B cell (primary cell): ENCODE results near the gene DCBLD2. TPM values are rescaled to one million over a fixed set of nuclear protein-coding genes. Genes with fewer than 3 reads are reported as not detected.

Experiments
- ATAC-seq: fragments of 200-7000 bp; cut with Tn5 transposase; one replicate; pipeline ENCODE4 v1.10.0; 2021; ENCODE audit warnings: low read depth, mild to moderate bottlenecking, moderate number of reproducible peaks, moderate library complexity
- CTCF ChIA-PET: fragments of 350-600 bp; sonication (Branson Sonifier 250); formaldehyde crosslinking; loops from one replicate; lab custom pipeline; 2021; ENCODE audit warnings: antibody characterized with exemption, inconsistent platforms; lab: Charles Lee
- POLR2A ChIA-PET: fragments of 350-600 bp; sonication (Branson Sonifier 250); formaldehyde crosslinking; loops from one replicate; lab custom pipeline; 2021; ENCODE audit warnings: antibody characterized with exemption; lab: Charles Lee
- DNase-seq: peaks from one replicate; pipeline ENCODE4 v3.0.0; 2013
- H2AFZ ChIP-seq: 2 replicates; pipeline ENCODE4 v1.6.1; 2012; ENCODE audit warnings: mild to moderate bottlenecking, low read depth, low read length; ENCODE audit not compliant: insufficient read depth, poor library complexity, severe bottlenecking
- H3K27ac ChIP-seq, 2 donors: 1 replicate in 1 of 2; 2 replicates in 1 of 2; pipeline ENCODE4 v1.5.1; 2012 to 2013; ENCODE audit warnings: low read length in 2 of 2, mild to moderate bottlenecking in 2 of 2, moderate library complexity in 1 of 2
- H3K27me3 ChIP-seq, 4 experiments: fragments of 200-600 bp in 1 of 4; sonication (generic) in 1 of 4; replicated peaks in 1 of 4; 1 replicate in 2 of 4; 2 replicates in 2 of 4; pipeline versions ENCODE4 v1.6.1 to v1.7.0; 2013 to 2016; ENCODE audit warnings: low read length in 3 of 4, mild to moderate bottlenecking in 2 of 4, mixed read lengths in 1 of 4, moderate library complexity in 1 of 4; ENCODE audit not compliant: insufficient read depth in 4 of 4, control insufficient read depth in 3 of 4; ENCODE audit errors: control extremely low read depth in 1 of 4
- H3K36me3 ChIP-seq, 2 experiments: replicated peaks in 1 of 2; 1 replicate in 1 of 2; 2 replicates in 1 of 2; pipeline versions ENCODE4 v1.6.1 to v1.7.1; 2013; ENCODE audit warnings: low read length in 1 of 2; ENCODE audit not compliant: insufficient read depth in 2 of 2, control insufficient read depth in 1 of 2; ENCODE audit errors: control extremely low read depth in 1 of 2, extremely low read depth in 1 of 2
- H3K4me1 ChIP-seq, 2 donors: fragments of 200-600 bp in 1 of 2; sonication (generic) in 1 of 2; 1 replicate in 1 of 2; 2 replicates in 1 of 2; pipeline versions ENCODE4 v1.5.1 to v1.6.1; 2013 to 2017; ENCODE audit warnings: low read length in 2 of 2; ENCODE audit not compliant: control insufficient read depth in 2 of 2, insufficient read depth in 2 of 2
- H3K4me2 ChIP-seq: replicated peaks from 2 replicates; pipeline ENCODE3; 2012; ENCODE audit warnings: mild to moderate bottlenecking, low read depth, low read length; ENCODE audit not compliant: poor library complexity, severe bottlenecking
- H3K4me3 ChIP-seq, 5 experiments: fragments of 200-600 bp in 1 of 5; sonication (generic) in 1 of 5; 1 replicate in 3 of 5; 2 replicates in 2 of 5; pipeline versions ENCODE4 v1.5.1 to v1.7.0; 2011 to 2016; ENCODE audit warnings: low read length in 4 of 5, mild to moderate bottlenecking in 4 of 5, low read depth in 2 of 5, control low read depth in 1 of 5, moderate library complexity in 1 of 5; ENCODE audit not compliant: insufficient read depth in 1 of 5; ENCODE audit errors: control extremely low read depth in 1 of 5, extremely low read depth in 1 of 5
- H3K79me2 ChIP-seq: fragments of 200-600 bp; sonication (generic); one replicate; pipeline ENCODE4 v1.6.0; 2016; ENCODE audit warnings: low read length; ENCODE audit not compliant: control insufficient read depth, insufficient read depth
- H3K9ac ChIP-seq: fragments of 200-600 bp; sonication (generic); 2 replicates; pipeline ENCODE4 v1.6.1; 2017; ENCODE audit warnings: mild to moderate bottlenecking, low read length, moderate library complexity
- H3K9me3 ChIP-seq, 3 donors: one replicate each; pipeline versions ENCODE4 v1.6.1 to v1.7.1; 2013; ENCODE audit warnings: low read length in 2 of 3; ENCODE audit not compliant: control insufficient read depth in 2 of 3, insufficient read depth in 1 of 3; ENCODE audit errors: control extremely low read depth in 1 of 3
- H4K20me1 ChIP-seq: 2 replicates; pipeline ENCODE4 v1.6.0; 2012; ENCODE audit warnings: mild to moderate bottlenecking, low read length; ENCODE audit not compliant: insufficient read depth, control insufficient read depth, poor library complexity, severe bottlenecking
- H3K27ac Mint-ChIP-seq: one replicate; pipeline ENCODE4 v1.8.0; 2021; ENCODE audit warnings: mixed read lengths
- H3K27me3 Mint-ChIP-seq: one replicate; pipeline ENCODE4 v1.8.0; 2021; ENCODE audit warnings: mixed read lengths
- H3K4me1 Mint-ChIP-seq: one replicate; pipeline ENCODE4 v1.8.0; 2021; ENCODE audit warnings: mixed read lengths
- H3K4me3 Mint-ChIP-seq: one replicate; pipeline ENCODE4 v1.8.0; 2021; ENCODE audit warnings: mixed read lengths
- H3K9me3 Mint-ChIP-seq: one replicate; pipeline ENCODE4 v1.8.0; 2022; ENCODE audit warnings: mixed read lengths; ENCODE audit not compliant: insufficient read depth
- EZH2 ChIP-seq: IDR thresholded peaks from 2 replicates; pipeline ENCODE4 v1.6.1; 2012; ENCODE audit warnings: borderline replicate concordance, low read depth, mild to moderate bottlenecking, moderate library complexity, low read length; ENCODE audit not compliant: insufficient read depth, poor library complexity, severe bottlenecking
- WGBS: methylation state at CpG from one replicate; pipeline ENCODE4 v1.1.5; 2013; ENCODE audit warnings: missing lambda C conversion rate; ENCODE audit not compliant: insufficient coverage; 5-methylcytosine and 5-hydroxymethylcytosine counted together
- intact Hi-C: fragments of 100-400 bp; cut with micrococcal nuclease; formaldehyde crosslinking; loops from one replicate; pipeline ENCODE4 v1.10.0; 2022
- polyA plus RNA-seq: library from polyadenylated mRNA; depleted of rRNA; stranded (reverse); fragments of >200 nt; gene quantifications from 2 replicates; pipeline ENCODE4 v1.2.3, GENCODE V29; 2012
- total RNA-seq, 2 donors: library from RNA; stranded (reverse); fragments of 120-200 nt in 1 of 2; gene quantifications; 1 replicate in 1 of 2; 2 replicates in 1 of 2; pipeline versions ENCODE4 v1.2.3 to v1.2.4, GENCODE V29; 2013 to 2022
- TF ChIP-seq, protein P1 (sequence below): fragments of 200-600 bp; IDR thresholded peaks from one replicate; pipeline ENCODE4 v1.8.0; 2022; ENCODE audit warnings: antibody characterized with exemption, mild to moderate bottlenecking

DCBLD2 gene
- total and polyA plus RNA-seq, 2 donors (not counting 1 experiment from before 2014, with no cell fraction given): 0.37 to 3.5 TPM

DNA sequence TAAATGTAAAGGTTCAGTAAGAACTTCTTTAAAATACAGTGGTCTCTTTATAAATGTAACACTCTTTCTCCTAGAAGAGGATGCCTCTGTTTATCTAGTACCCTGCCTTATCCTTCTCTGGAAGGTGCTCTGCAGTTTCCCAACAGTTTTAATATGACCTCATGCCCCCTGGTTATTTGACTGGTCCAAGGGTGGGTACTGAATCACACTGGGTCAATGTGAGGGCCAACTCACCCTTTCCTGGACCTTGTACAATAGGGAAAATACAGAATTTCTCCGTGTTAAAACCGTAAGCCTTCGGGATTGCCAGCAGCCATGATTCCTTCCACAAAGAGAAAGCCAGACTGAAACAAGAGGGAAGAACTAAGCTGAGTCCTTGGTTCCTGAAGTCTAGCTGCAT lies 9.2 kb downstream of the DCBLD2 start:
- ATAC-seq (no peak), DNase-seq (no peak)
- Histone ChIP-seq H3K79me2 (no peaks in the 10 kb centered on the region), H3K9me3 (no peaks in the 10 kb centered on the region), H3K4me3 (no peak overlapping the region), H2AFZ (no peak overlapping the region), H3K4me2 (no peak overlapping the region), H4K20me1 (no peaks in the 10 kb centered on the region), H3K4me1 (no peaks in the 10 kb centered on the region), H3K9ac (no peak overlapping the region), H3K36me3 (no peaks in the 10 kb centered on the region), H3K27ac (no peak overlapping the region), H3K27me3 (no peaks in the 10 kb centered on the region)
- Mint-ChIP-seq H3K27ac (no peak overlapping the region), H3K9me3 (no peaks in the 10 kb centered on the region), H3K4me3 (no peak overlapping the region), H3K27me3 (no peaks in the 10 kb centered on the region), H3K4me1 (no peaks in the 10 kb centered on the region)
- TF ChIP-seq, protein P1, sequence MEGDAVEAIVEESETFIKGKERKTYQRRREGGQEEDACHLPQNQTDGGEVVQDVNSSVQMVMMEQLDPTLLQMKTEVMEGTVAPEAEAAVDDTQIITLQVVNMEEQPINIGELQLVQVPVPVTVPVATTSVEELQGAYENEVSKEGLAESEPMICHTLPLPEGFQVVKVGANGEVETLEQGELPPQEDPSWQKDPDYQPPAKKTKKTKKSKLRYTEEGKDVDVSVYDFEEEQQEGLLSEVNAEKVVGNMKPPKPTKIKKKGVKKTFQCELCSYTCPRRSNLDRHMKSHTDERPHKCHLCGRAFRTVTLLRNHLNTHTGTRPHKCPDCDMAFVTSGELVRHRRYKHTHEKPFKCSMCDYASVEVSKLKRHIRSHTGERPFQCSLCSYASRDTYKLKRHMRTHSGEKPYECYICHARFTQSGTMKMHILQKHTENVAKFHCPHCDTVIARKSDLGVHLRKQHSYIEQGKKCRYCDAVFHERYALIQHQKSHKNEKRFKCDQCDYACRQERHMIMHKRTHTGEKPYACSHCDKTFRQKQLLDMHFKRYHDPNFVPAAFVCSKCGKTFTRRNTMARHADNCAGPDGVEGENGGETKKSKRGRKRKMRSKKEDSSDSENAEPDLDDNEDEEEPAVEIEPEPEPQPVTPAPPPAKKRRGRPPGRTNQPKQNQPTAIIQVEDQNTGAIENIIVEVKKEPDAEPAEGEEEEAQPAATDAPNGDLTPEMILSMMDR: no peak
- TF ChIP-seq EZH2: no peak
- WGBS: 100% methylated on average over 3 of the region's 3 CpGs
- POLR2A ChIA-PET: no interaction called here
- intact Hi-C loops: no loop called here
- CTCF ChIA-PET: no interaction called here

GRCh38 chr3:98890965-98891910 lies 10.3 kb downstream of the DCBLD2 start:
- Histone ChIP-seq H3K4me3 (no peak overlapping the region), H3K79me2 (no peaks in the 10 kb centered on the region), H4K20me1 (no peaks in the 10 kb centered on the region), H3K27ac (no peak overlapping the region), H3K9ac (no peak overlapping the region), H2AFZ (no peak overlapping the region), H3K4me2 (no peak overlapping the region), H3K36me3 (no peaks in the 10 kb centered on the region), H3K27me3 (no peaks in the 10 kb centered on the region), H3K4me1 (no peaks in the 10 kb centered on the region), H3K9me3 (no peaks in the 10 kb centered on the region)
- no peak for DNase-seq
- ATAC-seq: no peak
- H3K27me3 Mint-ChIP-seq: no peaks in the 10 kb centered on the region
- TF ChIP-seq EZH2: no peak
- TF ChIP-seq, protein P1: no peak
- H3K4me3 Mint-ChIP-seq: no peak overlapping the region
- ChIA-PET CTCF (no interaction called here), POLR2A (no interaction called here)
- intact Hi-C loops: no loop called here
- H3K4me1 Mint-ChIP-seq: no peaks in the 10 kb centered on the region
- no peak overlapping the region for H3K27ac Mint-ChIP-seq
- 72% methylated on average over 3 of the region's 3 CpGs for WGBS
- no peaks in the 10 kb centered on the region for H3K9me3 Mint-ChIP-seq
